ENCODE measurements around the gene LPCAT3.
"Not testable (repeated sequence)": the region's sequence is repeated elsewhere in the genome, so short reads cannot be mapped to it uniquely, and the experiment has no call there.

Gene LPCAT3

DNA sequence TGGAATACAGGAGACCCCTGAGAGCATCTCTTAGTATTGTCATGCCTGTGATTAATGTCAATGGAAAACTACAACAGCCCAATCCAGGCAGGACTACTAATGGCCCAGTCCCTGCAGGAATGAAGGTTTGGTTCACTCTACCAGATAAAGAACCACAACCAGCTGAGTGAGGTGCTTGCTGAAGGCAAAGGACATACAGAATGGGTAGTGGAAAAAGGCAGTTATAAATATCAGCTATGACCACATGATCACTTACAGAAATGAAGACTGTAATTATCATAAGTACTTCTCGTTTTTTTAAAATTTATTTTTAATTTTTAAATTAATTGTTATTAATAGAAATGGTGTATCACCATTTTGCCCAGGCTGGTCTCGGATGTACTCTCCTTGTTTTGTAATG lies 17.2 kb upstream of the LPCAT3 start:
- DNase-seq = no peak

DNA sequence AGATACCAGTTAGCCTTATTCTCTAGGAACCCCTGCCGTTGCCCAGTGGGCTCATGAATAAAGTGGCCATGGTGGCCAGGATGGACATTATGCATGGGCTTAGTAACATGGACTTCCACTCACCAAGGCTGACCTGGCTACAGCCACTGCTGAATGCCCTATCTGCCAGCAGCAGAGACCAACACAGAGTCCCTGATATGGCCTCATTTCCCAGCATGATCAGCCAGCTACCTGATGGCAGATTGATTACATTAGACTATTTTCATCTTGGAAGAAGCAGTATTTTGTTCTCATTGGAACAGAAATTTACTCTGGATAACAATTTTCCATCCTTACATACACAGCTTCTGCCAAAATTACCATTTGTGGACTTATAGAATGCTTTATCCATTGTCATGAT lies 16.2 kb upstream of the LPCAT3 start:
- no peak for DNase-seq

DNA sequence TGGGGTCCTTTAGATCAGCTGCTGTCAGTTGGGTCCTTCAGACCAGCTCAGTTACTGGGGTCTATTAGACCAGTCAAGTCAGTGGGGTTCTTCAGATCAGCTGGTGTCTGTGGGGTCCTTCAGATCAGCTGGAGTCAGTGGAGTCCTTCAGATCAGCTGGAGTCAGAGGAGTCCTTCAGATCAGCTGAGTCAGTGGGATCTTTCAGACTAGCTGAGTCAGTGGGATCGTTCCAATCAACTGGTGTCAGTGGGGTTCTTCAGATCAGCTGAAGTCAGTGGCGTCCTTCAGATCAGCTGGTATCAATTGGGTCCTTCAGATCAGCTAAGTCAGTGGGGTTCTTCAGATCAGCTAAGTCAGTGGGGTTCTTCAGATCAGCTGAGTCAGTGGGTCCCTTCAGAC lies 14.7 kb upstream of the LPCAT3 start:
- no peak for DNase-seq

DNA sequence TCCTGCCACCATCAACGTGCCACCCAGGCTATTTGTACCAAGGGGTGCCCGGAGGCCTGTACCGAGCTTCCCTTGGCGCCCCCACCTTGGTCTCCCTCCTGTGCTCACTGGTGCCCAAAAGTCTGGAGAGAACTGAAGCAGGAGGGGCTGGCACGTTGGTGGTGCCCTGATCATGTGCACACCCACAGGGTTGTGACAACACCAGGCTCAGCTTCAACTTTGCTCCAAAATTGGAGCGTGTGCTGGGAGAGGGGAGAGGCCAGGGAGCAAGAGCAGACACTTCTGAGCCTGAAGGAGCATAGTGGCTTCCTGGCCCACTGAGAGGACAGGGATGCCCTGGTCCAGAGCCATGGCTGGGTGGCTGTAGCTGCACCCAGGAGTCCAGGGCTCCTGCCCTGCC lies 13.0 kb upstream of the LPCAT3 start:
- DNase-seq = no peak

DNA sequence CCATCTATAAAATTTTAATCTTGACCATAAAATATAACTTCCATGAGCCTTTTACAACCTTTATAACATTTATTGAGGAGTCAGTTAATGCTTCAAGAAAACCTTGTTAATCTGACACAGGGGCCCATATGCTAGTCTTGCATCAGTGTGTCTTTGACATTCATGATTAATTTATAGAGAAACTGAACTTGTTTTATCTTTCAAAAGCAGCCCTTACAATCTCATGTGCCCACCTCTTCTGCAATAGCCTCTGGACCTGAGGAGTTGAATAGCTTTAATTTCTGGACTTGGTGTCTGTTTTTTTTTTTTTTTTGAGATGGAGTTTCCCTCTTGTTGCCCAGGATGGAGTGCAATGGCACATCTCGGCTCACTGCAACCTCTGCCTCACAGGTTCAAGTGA lies 8.6 kb upstream of the LPCAT3 start:
- DNase-seq = no peak

DNA sequence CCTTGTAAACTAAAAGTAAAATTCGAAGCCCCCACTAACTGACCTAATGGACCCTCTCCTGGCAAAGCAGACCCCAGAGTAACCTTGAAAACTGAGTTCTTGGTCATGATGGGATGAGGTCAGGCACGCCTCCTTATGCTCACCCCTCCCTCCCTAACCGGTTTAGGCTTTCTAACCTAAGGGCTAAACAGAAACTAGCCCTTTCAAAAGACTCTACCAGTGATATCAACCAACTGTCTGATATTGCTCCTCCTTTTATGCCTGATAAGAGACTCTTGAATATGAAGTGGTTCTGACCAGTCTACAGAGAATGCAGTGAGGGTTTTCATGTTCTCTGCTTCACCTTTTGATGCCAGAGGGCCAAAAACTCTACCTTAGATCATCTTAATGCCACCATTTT lies 4.8 kb upstream of the LPCAT3 start:
- DNase-seq = no peak

DNA sequence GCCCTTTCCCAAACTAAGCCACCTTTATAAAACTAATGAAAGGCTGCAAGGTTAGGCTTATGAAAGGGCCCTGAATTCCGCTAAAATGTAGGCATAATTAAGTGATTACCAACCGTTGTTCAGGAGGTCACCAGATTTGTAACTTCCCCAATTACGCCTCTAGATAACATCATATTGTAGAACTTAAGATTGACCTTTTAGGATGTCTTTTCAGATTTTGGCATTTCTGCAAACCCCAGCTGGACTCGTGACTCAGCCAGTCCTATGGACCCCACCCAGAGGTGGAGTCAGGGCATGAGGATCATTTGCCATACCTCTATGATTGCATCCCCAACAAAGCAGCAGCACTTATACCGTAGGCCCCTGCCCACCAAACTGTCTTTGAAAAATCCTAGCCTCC lies 3.7 kb upstream of the LPCAT3 start:
- DNase-seq = no peak

DNA sequence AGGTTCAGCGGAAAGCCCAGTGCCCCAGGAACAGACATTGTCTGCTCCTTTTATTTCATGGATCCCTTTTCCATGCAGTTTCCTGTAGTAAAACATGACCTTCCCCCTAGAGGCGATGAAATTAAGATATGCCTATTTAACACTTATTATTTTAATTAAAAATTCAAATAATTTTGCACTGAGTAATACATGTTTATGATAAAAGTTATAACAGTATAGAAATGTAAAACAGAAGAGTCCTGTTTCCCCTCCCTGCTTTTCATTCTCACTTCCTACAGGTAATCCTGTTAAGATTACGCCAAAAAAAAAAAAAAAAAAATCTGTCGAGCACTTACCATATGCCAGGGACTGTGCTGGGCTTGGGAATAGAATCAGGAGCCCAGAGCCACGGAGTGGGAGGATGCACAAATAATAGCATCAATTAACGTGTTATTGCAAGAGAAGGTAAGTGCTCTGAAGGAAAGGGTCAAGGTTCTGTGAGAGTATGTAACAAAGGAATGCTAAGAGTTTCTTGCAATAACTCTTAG lies 830 bp upstream of the LPCAT3 start:
- no peak for DNase-seq

DNA sequence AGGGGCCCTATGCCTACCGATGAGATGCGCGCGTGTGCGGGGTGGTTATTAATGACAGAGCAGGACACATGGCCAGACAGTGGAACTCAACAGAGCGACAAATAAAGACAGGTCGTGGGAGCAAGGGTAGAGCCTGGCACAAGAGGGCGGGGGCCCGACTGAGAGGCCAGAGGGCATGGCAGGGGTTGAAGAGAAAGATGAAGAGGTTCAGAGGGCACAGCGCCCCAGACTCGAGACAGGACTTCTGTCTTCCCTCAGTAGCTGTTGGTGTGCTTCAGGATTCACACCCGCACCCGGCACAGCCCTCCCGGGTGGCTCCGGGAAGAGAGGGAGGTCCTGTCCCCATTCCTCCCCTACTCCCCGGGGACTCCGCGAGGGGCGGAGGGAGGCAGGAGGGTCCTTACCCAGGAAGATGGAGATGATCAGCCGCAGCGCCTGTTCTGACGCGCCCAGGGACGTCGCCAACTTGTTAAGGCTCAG lies 366 bp downstream of the LPCAT3 start:
- DNase-seq = no peak

DNA sequence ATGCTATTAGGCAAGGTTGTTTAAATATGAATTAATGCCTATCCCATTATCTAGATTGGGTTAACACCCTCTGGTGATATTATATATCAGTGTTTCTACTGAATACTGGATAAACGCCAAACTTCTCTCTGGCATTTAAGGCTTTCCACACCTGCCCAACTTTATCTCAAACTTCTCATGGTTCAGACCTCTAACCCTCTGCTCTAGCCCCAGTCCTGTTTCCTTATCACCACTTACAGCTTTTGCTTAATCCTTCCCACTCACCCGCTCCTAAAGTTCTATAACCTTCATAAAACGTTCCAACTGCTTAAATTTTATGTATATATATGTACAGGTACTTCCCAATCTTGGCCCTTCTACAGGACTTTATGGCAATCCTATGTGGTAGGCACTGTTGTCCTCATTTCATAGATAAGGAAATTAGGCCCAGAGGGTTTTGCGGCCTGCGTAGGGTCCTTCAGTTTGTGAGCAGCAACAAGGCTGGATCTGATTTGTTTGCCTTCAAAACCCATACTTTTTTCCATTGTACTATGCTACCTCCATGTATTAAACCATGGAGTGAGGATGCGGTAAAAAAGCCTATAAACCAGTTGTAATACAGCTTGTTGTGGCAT lies 1.2 kb downstream of the LPCAT3 start:
- no peak for DNase-seq

DNA sequence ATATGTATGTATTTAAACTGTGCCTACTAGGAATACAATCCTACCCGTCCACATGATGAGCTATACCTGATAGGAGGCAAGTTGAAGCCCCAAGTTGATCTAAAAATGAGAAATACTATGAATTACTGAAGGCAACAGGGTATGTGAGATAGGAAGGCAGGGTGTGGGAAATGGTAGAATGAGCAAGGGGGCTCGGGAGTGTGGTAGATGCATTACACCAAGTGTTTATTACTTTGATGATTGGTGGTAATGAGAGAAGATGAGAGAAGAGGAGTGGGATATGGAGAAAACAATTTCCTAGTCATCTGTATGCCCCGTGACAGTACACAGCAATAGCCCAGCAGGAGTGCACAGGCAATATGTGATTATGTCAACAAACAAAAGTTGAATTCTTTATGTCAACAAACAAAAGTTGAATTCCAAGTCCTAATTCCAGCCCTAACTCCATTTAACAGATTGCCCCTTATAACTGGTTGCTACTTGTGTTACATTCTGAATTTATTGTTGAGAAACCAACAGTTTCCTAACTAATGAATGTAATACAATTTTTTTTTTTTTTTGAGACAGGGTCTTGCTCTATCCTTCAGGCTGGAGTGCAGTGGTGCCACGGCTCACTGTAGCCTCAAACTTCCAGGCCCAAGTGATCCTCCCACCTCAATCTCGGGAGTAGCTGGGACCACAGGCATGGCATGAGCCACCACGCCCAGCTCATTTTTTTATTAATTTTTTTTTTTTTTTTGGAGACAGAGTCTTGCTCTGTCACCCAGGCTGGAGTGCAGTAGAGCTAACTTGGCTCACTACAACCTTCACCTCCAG lies 2.5 kb downstream of the LPCAT3 start:
- DNase-seq = no peak

DNA sequence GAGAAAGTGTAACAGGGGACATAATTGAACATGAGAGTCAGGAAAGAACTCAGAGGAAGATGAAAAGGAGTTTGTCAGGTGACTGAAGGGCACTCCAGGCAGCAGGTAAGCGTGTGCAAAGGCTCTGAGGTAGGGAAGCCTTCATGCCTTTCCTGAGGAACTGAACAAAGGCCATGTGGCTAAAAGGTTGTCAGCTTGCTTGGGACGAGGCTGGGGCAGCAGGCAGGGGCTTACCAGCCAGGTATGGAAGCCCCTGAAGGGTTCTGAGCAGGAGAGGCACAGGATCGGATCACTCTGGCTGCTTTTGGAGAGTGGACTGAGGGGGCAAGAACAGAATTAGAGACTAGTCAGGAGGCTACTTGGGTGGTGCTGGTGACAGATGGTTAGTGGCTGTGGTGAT lies 5.2 kb downstream of the LPCAT3 start:
- no peak for DNase-seq

DNA sequence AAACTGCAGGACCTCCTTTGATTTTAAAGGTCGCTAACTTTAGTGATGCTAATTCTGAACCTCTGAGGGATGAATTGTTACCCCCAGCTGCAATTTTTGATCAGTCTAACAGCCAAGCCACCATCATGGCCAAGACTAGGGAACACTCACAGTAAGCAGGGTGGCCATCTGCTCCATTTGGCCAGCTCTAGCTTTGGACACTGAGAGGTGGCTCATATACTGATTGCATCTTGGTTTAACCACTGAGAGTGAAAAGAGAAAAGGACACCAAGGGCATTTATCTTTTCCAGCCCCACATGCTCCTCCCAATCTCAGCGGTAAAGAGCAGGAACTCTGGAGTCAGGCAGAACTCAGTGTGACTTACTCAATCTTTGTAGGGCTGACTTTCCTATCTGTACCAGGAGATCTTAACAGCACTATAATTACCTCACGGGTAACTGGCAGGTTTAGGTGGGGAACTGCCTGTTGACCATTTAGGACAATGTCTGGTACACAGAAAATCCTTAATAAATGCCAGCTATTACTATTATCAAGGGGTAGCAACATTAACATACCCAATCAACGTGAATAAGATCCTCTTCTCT lies 6.2 kb downstream of the LPCAT3 start:
- DNase-seq = no peak

DNA sequence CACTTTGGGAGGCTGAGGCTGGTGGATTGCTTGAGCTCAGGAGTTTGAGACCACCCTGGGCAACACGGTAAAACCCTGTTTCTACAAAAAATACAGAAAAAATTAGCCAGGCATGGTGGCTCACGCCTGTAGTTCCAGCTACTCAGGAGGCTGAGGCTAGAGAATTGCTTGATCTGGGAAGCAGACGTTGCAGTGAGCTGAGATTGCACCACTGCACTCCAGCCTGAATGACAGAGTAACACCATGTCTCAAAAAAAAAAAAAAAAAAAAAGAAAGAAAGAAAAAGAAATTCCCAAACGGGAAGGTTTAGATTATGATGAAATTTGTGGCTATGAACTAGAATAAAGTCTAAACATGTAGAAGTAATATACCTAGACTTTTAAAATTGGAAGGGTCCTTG lies 6.9 kb downstream of the LPCAT3 start:
- DNase-seq = not testable (repeated sequence)

DNA sequence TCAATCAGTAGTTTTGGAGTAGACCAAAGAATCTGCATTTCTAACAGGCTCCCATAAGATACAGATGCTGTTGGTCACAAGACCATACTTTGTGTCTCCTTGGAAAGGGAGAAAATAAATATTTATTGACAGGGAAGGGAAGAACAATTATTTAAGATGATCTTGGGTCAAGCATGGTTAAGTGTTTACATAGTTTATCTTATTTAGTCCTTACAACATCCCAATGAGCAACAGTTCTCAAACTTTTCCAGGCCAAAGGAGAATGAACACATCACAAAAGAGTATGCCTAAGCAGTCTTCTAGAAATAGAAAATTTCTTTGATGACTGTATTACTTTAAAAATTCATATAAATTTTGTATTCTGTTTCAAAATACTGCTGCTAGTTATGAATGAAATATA lies 8.8 kb downstream of the LPCAT3 start:
- DNase-seq = no peak

DNA sequence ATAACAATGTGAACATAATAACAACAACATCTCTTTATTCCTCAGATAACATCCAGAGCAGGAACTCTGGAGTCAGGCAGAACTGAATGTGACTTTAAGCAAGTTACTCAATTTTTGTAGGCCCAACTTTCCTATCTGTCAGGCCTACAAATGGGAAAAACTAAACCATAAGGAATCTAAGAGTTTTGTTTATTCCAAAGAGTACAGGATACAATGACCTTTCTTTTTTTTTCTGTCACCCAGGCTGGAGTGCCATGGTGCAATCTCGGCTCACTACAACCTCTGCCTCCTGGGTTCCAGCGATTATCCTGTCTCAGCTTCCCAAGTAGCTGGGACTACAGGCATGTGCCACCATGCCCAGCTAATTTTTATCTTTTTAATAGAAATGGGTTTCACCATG lies 9.4 kb downstream of the LPCAT3 start:
- no peak for DNase-seq

DNA sequence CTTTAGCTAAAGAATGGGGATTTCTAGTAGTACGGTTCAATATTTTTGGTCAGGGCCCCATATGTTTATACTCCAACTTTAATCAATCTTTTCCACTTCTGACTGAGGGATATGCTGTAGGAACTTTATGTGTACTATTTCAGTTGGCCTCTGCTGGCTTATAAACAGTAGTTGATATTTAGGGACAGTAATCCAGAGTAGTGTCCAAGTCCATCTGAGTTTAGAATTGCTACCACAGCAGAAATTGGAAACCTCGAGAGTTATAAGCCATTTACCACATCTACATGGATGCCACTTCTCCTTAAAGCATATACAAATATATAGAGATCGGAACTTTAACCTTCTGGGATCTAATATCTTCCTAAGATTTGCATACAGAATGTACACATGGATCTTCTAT lies 11.6 kb downstream of the LPCAT3 start:
- DNase-seq = no peak

DNA sequence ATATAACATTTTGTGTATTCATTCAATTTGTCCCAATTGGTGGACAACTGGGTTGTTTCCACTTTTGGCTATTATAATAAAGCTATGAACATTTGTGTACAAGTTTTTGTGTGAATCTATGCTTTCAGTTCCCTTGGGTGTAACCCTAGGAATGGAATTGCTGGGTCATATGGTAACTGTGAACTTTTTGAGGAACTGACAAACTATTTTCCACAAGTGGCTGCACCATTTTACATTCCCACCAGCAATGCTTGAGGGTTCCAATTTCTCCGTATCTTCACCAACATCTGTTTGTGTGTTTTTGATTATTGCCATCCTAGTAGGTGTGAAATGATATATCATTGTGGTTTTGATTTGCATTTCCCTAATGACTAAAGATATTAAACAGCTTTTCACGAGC lies 13.0 kb downstream of the LPCAT3 start:
- no peak for DNase-seq

DNA sequence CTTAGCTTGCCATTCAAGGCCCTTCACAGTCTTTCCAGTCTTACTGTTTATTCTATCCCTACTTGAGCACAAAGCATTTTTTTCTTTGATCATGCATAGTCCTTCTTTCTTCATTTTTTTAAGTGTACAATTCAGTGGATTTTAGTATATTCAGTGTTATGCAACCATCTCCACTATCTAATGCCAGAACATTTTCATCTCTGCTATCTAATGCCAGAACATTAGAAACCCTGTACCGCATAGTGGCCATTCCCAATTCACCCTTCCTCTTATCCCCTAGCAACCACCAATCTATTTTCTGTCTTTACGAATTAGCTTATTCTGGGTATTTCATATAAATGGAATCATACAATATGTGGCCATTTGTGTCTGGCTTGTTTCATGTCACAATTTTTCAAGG lies 13.4 kb downstream of the LPCAT3 start:
- no peak for DNase-seq

DNA sequence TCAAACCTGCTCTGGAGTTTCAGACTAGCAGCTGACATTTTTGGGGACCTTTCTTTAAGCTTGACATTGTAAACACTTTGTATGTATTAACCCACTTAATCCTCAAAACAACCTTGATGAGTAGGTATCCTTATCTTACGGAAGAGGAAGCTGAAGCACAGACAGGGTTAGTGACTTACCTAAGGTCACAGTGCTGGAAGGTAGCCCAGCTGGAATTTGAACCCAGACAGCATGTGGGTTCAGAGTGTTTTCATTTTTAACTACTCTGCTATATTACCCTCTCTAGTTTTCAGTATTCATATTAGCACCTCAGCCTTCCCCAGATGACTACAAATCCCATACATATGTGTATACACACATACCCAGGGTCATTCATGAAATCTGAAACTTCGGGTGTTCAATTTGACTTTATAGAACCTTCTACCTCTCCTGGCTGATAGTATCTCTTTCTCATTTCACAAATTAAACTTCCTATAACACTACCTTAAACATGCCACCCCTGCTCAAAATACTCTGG lies 13.9 kb downstream of the LPCAT3 start:
- DNase-seq = no peak

DNA sequence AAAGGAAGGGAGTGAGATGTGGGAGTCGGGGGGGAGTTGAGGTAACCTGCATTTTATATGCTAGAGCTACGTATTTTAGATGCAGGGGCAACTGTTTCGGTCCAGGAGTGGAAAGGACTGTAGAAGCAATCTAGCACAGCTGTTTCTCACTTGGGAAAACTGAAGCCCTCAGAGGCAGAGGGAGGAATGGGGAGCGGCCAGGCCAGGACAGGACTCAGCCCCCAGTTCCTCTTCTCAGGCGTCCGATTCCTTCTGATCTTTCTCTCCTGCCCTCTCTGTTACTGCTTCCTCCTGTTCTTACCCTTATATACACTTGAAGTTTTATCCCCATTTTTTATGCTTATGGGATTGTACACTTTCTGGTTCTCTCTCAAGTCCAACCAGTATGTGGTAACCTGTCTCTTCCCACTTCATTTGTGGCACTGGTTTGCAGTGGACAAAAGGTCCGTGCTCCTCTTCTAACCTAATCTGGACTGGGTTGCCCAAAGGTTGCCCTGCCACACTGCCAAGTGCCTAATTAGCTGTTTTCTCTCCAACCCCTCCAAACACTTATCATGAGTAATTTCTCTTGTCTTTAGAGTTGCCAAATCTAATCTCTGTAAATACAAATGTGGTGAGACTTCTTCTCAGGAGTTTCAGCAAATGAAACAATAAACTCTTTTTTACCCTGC lies 16.2 kb downstream of the LPCAT3 start:
- DNase-seq = no peak

DNA sequence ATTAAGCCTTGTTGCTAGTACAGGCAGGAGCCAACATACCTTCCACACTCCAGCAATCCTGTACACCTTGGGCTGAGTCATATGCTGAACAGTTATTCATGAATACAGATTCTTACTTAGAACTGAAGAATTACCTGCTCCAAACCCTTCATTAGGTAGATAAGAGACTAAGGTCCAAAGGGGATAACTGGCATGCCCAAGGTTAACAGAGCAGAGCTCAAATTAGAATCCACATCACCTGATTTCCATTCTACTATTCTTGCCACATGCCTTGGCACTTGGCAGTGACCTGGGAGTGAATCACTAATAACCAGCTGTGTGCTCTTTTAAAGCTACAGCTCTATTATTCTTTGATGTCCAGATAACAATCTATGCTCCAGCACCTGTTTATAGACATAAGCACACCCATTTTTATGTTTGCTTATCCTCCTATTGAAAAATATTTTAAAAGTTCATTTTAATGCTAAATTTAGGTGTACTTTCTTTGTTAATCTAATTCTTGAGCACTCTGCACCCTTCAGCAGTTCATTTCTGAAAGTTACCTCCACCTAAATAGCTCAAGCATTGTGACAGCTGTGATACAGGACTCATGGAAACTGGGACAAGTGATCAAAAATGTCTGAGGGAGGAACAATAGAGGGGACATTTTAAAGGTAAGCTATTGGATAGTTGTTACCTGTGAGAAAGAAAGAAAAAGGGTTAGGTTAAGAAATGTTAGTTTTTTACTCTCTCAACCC lies 19.4 kb downstream of the LPCAT3 start:
- no peak for DNase-seq

DNA sequence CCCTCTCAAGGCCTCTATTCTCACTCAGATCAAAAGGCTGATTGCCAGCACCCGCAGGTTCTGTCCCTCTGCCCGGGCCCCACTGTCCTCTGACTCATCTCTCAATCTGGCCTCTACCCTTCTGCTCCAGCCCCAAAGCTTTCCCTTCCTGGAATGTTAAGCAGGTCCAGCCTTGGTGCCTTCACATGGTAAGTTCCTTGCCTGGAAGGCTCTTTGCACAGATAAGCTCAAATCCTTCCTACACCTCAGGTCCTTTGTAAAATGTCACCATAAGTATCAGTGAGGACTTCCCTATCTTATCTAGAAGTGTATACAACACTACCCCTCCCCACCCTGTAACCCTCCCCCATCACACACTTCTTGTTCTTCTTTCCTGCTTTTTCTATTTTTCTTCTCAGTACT lies 22.2 kb downstream of the LPCAT3 start:
- DNase-seq = no peak

Measured in CD4-positive, alpha-beta T cell treated with Interleukin-17A for 4 hours (primary cell).